ENCODE data around the gene KDM2A.
A peak's percentile ranks its signal among the peaks of the same experiment; 100 is the strongest.

Gene KDM2A

GRCh38 chr11:67287355-67288197, 168.5 kb downstream of the KDM2A start:
- TF ChIP-seq CTCF (IDR thresholded peaks at IDR 0.05; ENCODE audit: control insufficient read depth, extremely low read depth, insufficient read depth): no peak
- peak overlapping the region; percentile 78 for H3K4me3 ChIP-seq (ENCODE audit: low read depth, low read length)
- DNase-seq (ENCODE audit: low read depth): no peak

- H3K4me3 ChIP-seq (ENCODE audit: low read depth, low read length): peak overlapping the region; percentile 78
- no peak for DNase-seq (ENCODE audit: low read depth)
- no peak for TF ChIP-seq CTCF (IDR thresholded peaks at IDR 0.05; ENCODE audit: control insufficient read depth, extremely low read depth, insufficient read depth)
Measured at GRCh38 chr11:67288198-67288451, 169.1 kb downstream of the KDM2A start.

GRCh38 chr11:67288452-67289225, 169.6 kb downstream of the KDM2A start:
- peak; percentile 19; the same call in 1 of the 2 replicates for TF ChIP-seq CTCF (IDR thresholded peaks at IDR 0.05; ENCODE audit: control insufficient read depth, extremely low read depth, insufficient read depth)
- H3K4me3 ChIP-seq (ENCODE audit: low read depth, low read length): peak overlapping the region; percentile 78
- DNase-seq (ENCODE audit: low read depth): no peak

- TF ChIP-seq CTCF (IDR thresholded peaks at IDR 0.05; ENCODE audit: control insufficient read depth, extremely low read depth, insufficient read depth): 0 out of 2 replicates have a peak, but pooled peaks have one; percentile 11
- peak within 1 kb of the TSS; percentile 78 for H3K4me3 ChIP-seq (ENCODE audit: low read depth, low read length)
- no peak for DNase-seq (ENCODE audit: low read depth)
Measured at GRCh38 chr11:67289226-67289650, 170.2 kb downstream of the KDM2A start, which contains the start of gene ANKRD13D. Gene ANKRD13D, plus strand, starts transcription at chr11:67289303. Its CDS starts 158 bp downstream, at chr11:67289461.

GRCh38 chr11:67289651-67290479, 170.8 kb downstream of the KDM2A start:
- no peak for DNase-seq (ENCODE audit: low read depth)

More at GRCh38 chr11:67289651-67290479, 170.8 kb downstream of the KDM2A start:
- no peak for TF ChIP-seq CTCF (IDR thresholded peaks at IDR 0.05; ENCODE audit: control insufficient read depth, extremely low read depth, insufficient read depth)
- H3K4me3 ChIP-seq (ENCODE audit: low read depth, low read length): peak overlapping the region; percentile 78

Measured in LNCaP clone FGC (cell line).